Measurements from ENCODE around the gene NDUFA7.
"Not testable (repeated sequence)": the region's sequence is repeated elsewhere in the genome, so short reads cannot be mapped to it uniquely, and the experiment has no call there.

DNA sequence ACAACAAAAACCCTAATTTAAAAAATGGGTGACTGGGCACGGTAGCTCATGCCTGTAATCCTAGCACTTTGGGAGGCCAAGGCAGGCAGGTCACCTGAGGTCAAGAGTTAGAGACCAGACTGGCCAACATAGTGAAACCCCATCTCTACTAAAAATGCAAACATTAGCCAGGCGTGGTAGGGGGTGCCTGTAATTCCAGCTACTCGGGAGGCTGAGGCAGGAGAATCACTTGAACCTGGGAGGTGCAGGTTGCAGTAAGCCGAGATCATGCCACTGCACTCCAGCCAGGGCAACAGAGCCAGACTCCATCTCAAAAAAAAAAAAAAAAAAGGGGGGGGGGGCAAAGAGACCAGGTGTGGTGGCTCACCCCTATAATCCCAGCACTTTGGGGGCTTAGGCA is 56.9 kb downstream of the NDUFA7 start:
- TF ChIP-seq, protein P1, sequence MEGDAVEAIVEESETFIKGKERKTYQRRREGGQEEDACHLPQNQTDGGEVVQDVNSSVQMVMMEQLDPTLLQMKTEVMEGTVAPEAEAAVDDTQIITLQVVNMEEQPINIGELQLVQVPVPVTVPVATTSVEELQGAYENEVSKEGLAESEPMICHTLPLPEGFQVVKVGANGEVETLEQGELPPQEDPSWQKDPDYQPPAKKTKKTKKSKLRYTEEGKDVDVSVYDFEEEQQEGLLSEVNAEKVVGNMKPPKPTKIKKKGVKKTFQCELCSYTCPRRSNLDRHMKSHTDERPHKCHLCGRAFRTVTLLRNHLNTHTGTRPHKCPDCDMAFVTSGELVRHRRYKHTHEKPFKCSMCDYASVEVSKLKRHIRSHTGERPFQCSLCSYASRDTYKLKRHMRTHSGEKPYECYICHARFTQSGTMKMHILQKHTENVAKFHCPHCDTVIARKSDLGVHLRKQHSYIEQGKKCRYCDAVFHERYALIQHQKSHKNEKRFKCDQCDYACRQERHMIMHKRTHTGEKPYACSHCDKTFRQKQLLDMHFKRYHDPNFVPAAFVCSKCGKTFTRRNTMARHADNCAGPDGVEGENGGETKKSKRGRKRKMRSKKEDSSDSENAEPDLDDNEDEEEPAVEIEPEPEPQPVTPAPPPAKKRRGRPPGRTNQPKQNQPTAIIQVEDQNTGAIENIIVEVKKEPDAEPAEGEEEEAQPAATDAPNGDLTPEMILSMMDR (IDR thresholded peaks at IDR 0.05; ENCODE audit: insufficient read depth, low read length): not testable (repeated sequence)
- TF ChIP-seq, protein P2, sequence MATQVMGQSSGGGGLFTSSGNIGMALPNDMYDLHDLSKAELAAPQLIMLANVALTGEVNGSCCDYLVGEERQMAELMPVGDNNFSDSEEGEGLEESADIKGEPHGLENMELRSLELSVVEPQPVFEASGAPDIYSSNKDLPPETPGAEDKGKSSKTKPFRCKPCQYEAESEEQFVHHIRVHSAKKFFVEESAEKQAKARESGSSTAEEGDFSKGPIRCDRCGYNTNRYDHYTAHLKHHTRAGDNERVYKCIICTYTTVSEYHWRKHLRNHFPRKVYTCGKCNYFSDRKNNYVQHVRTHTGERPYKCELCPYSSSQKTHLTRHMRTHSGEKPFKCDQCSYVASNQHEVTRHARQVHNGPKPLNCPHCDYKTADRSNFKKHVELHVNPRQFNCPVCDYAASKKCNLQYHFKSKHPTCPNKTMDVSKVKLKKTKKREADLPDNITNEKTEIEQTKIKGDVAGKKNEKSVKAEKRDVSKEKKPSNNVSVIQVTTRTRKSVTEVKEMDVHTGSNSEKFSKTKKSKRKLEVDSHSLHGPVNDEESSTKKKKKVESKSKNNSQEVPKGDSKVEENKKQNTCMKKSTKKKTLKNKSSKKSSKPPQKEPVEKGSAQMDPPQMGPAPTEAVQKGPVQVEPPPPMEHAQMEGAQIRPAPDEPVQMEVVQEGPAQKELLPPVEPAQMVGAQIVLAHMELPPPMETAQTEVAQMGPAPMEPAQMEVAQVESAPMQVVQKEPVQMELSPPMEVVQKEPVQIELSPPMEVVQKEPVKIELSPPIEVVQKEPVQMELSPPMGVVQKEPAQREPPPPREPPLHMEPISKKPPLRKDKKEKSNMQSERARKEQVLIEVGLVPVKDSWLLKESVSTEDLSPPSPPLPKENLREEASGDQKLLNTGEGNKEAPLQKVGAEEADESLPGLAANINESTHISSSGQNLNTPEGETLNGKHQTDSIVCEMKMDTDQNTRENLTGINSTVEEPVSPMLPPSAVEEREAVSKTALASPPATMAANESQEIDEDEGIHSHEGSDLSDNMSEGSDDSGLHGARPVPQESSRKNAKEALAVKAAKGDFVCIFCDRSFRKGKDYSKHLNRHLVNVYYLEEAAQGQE (IDR thresholded peaks at IDR 0.05; ENCODE audit: insufficient replicate concordance, low read depth): not testable (repeated sequence)
- TF ChIP-seq POLR2AphosphoS5, GABPA (IDR thresholded peaks at IDR 0.05; ENCODE audit: low read depth): not testable (repeated sequence)

All from HL-60 (cell line).